GM18507 (cell line): Measurements from ENCODE around the gene TRIM15.

Experiments
- DNase-seq: peaks from one replicate; pipeline ENCODE4 v3.0.0; 2011; ENCODE audit warnings: low read depth; ENCODE audit not compliant: insufficient read length; ENCODE audit errors: extremely low spot score
- FAIRE-seq: peaks from 2 replicates; lab custom pipeline; 2011; peaks lifted over from hg19 to GRCh38; lab: Jason Lieb, UNC

Gene TRIM15

GRCh38 chr6:30192076-30192475 lies 28.7 kb downstream of the TRIM15 start:
- DNase-seq, result no peak
- no peak for FAIRE-seq

GRCh38 chr6:30194797-30195690 lies 31.7 kb downstream of the TRIM15 start:
- DNase-seq (no peak), FAIRE-seq (no peak)

- FAIRE-seq (no peak), DNase-seq (no peak)
Observed at GRCh38 chr6:30195951-30196350, 32.6 kb downstream of the TRIM15 start.

- FAIRE-seq, result no peak
- DNase-seq, result no peak
Observed at GRCh38 chr6:30196376-30196775, 33.0 kb downstream of the TRIM15 start.

DNA sequence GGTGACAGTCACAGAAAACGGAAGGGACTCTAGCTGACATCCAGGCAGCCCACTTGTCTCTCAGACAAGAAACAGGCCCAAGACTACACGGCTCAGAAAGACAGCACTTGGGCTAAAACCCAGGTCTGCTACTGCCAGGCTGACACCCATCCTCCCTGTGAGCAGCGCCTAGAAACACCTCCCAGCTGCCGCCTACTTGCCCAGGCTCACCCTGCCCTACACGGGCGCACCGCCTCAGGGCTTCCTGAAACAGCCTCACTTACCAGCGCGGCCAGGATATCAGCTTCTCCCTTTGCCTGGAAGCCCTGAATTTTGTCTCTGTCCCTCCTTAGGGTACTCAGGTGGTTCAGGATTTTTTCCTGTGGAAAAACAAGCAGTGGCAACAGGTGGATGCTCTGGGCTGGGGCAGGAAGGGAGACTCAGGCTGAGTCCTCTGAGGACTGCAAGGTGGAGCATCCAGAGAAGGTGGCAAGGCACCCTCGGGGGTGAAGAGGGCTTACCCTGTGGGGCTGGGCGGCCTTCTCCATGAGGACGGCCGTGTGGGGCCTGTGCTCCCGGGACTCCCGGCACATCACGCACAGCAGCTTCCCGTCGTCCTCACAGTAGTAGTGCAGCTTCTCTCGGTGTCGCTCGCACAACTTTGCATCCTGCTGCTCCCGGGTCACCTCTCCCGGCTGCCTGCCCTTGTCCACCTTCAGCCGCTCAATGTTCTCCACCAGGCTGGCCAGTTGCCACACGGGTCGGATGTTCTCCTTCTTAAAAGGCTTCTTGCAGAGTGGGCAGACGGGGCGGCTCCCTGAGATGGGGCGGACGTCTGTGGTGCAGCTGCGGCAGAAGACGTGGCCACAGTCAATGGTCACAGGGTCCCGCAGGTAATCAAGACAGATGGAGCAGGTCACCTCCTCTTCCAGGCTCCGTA lies 35.1 kb downstream of the TRIM15 start:
- DNase-seq (no peak), FAIRE-seq (no peak)

GRCh38 chr6:30200551-30201281 lies 37.4 kb downstream of the TRIM15 start:
- FAIRE-seq, result peak; percentile 91

DNA sequence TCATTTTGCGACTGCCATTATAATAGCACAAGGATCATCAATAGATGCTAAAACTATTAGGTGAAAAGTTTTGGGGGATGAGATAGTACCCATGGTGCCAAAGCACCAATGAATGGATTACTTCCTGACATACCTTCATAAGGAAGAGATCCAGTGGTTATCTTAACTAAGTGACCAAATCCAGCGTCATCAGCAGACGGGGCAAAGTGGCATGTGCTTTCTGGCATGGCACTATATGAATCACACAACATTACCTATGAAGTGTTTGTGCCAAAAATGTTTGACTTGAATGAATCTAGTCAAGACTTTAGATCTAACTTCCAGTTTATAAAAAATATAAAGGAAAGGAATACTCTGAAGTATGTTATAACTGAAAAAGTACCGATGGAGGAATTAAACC lies 39.0 kb downstream of the TRIM15 start:
- no peak for FAIRE-seq

More at GRCh38 chr6:30200551-30201281, 37.4 kb downstream of the TRIM15 start:
- peak; percentile 45 for DNase-seq

DNA sequence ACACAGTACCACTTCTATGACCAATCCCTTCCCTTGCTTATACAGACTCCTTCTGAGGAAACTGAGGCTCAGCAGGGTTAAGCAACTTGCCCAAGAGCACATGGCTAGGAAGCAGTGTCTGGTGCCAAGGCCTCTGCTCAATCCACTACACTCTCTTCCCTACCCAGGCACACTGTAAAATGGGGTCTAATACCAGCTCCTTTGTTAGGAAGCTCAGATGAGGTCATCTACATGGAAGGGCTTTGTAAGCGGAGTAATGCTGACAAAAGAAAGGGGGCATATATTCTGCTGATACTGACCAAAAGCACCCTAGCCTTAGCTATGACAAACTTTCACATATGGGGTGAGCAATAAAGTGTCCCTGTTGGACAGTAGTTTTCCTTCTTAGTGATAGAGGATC lies 40.8 kb downstream of the TRIM15 start:
- no peak for FAIRE-seq

More for the DNA sequence above, 39.0 kb downstream of the TRIM15 start:
- no peak for DNase-seq

GRCh38 chr6:30206152-30206551 lies 42.8 kb downstream of the TRIM15 start:
- DNase-seq, result no peak

More for the DNA sequence above, 40.8 kb downstream of the TRIM15 start:
- DNase-seq, result no peak

GRCh38 chr6:30206799-30207618 lies 43.7 kb downstream of the TRIM15 start:
- FAIRE-seq, result no peak

More at GRCh38 chr6:30206152-30206551, 42.8 kb downstream of the TRIM15 start:
- FAIRE-seq, result no peak

DNA sequence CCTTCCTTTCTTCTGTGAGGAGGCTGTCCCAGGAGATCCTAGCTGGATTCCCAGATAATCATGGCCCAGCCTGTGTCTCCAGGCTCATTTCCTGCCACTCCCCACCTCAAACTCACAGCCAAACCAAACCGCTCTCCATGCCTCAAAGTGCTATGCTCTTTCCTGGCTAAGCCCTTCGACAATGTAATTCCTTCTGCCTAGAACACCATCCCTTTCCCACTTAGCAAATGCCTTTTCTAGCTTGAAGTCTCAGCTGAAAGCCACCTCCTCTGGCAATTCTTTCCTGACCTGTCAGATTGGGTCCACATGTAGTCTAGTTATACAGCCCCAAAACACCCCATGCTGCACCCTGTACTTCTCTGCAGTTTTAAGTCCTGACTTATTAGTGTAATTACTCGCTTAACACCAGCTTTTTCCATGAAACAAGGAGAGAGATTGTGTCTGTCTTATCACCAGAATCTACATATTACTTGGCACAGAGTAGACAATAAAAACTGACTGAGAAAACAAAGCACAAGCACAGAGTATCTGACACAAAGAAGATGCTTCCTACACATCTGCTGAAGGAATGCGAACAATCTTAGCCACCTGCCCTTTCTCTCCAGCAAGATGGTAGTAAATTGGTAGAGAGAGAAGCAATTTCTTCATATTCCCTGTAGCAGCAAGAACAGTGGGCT lies 44.4 kb downstream of the TRIM15 start:
- DNase-seq, result no peak
- FAIRE-seq, result no peak

More at GRCh38 chr6:30206799-30207618, 43.7 kb downstream of the TRIM15 start:
- no peak for DNase-seq

DNA sequence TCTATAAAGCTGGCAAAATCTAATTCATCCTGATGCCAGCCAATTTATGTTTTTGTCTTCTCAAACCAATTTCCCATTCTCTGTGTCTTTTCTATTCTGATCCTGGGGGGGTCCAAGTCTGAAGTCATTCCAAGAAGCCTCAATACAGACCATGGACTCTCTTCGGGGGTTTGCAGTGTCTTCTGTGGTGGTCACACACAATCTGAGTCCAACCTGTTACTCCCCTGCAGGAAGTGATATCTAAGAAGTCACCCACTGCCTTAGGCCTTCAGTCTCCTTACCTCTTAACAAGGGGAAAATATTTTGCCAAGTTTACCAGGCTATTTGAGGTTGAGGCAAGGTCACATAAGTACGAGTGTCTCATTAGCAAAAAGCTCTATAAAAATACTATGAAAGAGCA lies 48.0 kb downstream of the TRIM15 start:
- no peak for DNase-seq
- FAIRE-seq, result no peak

GRCh38 chr6:30211899-30212298 lies 48.6 kb downstream of the TRIM15 start:
- no peak for DNase-seq
- no peak for FAIRE-seq

GRCh38 chr6:30212865-30213666 lies 49.7 kb downstream of the TRIM15 start, which contains the start of gene TRIM26:
Gene TRIM26 (minus strand): TSS chr6:30213406. CDS start chr6:30199103, 14,303 bp downstream.
- FAIRE-seq, result peak; percentile 97
- peak; percentile 94 for DNase-seq

DNA sequence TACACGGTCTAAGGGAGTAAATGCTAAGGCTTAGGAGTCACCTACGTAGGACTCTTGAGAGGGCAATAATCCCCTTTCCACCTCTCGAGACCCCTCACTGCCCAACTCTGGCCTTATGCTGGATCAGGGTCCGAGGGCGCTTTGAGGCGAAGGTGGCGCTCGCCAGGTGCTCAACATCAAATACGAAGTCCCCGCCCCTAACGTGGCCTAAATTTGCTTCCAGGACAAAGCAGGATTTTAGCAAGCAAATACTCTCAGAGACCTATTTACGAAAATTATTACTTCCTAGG lies 50.3 kb downstream of the TRIM15 start:
- DNase-seq (no peak), FAIRE-seq (no peak)

DNA sequence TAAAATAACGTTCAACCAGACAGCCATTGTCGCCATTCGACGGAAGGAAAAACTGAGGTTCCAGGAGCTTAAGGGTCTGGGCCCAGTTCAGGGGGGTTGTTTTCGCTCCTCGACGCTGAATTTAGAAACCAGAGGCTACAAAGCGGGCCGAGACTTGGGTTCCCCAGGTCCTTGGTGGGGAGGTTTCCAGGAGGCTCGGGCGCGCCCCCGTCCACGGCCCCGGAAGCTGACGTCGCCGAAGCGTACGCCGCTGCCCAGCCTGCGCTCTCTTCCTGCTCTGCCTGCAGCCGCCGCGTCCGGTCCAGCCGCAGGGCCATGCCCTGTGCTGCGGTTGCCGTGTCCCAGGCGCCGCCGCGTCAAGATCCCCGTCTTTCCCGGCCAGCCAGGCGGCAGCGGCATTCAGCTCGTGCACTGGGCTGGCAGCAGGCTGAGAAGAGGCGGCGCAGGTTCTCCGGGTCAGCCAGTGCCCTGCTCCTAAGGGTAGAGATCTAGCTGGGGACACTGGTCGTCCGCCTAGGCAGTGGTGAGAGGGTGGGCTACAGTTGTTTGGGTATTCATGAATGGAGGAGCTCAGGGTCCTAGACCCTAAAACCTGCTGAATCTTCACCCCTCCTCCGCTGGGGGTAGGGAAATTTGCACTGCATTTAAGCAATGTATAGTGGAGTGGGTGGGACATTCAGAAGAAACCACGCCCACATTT lies 50.8 kb downstream of the TRIM15 start:
- FAIRE-seq (peak; percentile 70), DNase-seq (peak; percentile 57)

DNA sequence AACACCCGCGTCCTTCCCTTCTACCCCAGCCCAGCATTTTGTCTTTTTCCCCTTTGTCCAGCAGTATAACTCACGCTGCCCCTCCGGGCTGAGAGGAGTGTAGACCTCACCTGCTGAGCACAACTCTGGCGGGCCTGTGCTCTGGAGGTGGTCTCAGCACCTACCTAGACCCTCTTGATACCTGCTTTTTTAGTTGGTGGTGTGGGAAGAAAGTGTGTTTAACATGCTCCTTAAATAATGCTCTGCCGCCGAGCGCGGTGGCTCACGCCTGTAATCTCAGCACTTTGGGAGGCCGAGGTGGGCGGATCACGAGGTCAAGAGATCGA lies 51.3 kb downstream of the TRIM15 start:
- no peak for FAIRE-seq
- DNase-seq, result no peak
